SW 1271 (cell line): ENCODE measurements around the gene LAD1.

Experiments
- DNase-seq, 2 experiments: peaks; one replicate each; lab custom pipeline; 2025; lab: John Stamatoyannopoulos, UW

LAD1 gene, protein sequence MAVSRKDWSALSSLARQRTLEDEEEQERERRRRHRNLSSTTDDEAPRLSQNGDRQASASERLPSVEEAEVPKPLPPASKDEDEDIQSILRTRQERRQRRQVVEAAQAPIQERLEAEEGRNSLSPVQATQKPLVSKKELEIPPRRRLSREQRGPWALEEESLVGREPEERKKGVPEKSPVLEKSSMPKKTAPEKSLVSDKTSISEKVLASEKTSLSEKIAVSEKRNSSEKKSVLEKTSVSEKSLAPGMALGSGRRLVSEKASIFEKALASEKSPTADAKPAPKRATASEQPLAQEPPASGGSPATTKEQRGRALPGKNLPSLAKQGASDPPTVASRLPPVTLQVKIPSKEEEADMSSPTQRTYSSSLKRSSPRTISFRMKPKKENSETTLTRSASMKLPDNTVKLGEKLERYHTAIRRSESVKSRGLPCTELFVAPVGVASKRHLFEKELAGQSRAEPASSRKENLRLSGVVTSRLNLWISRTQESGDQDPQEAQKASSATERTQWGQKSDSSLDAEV

DNA sequence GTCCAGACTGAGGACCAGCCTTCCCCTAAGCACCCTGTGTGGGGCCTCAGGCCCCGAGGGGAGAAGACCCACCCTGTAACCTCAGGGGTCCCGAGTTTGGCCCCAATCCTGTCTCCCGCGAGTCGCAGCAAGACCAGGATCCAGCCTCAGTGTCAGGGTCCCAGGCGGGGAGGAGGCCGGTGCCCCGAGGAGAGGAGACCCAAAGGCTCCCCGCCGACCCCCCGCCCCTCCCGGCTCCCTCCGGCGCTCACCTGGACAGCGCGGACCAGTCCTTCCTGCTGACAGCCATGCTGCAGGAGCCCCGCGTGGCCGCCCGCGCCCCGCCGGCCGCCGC, at the start of gene LAD1:
Gene LAD1, minus strand, starts transcription at position 307 of the 334 bp plus-strand sequence. Its CDS starts 18 bp downstream, at position 289.
- DNase-seq = no peak

DNA sequence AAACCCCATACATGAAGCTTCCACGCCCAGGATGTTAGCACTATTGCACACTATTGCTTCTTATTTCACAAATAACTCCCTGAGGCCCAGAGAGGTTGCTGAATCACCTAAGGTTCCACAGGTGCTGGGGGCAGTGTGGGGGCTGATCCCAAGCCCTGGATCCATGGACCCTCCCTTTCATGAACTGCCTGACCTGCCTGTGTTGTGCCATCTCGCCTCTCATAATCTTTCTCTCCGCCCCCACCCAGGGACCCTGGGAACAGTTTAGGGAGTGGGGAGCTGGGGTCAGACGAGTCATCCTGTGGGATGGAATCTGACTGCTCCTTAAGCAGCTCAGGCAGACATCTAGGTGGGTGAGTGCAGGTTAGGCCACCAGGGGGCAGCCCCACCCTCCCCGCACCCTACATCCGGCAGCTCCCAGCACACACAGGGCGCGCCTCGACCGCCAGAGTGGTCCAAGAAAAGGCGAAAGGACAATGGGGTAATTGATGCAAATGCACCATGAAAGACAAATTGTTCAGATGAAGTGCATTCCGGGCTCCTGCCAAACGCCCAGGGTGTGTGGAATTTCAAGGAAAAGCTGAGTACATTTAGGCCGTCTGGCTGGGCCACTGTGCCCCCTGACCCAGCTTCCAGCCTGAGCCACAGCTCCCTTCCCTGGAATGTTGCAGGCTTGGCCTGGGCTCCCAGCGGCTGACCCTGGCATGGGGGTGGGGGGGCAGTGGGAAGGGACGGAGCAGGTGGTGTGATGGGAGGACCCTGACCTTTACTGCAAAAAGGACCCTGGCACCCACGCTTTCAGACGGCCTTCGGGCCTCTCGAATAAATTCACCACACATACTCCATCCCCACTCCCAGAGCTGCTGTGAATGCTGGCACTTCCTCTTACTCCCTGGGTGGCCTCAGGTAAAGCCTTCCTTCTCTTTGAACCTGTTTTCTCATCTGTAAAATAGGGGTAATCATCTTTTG, 49.1 kb upstream of the LAD1 start:
- DNase-seq = peak in 1 of 2 experiments; percentile 4

DNA sequence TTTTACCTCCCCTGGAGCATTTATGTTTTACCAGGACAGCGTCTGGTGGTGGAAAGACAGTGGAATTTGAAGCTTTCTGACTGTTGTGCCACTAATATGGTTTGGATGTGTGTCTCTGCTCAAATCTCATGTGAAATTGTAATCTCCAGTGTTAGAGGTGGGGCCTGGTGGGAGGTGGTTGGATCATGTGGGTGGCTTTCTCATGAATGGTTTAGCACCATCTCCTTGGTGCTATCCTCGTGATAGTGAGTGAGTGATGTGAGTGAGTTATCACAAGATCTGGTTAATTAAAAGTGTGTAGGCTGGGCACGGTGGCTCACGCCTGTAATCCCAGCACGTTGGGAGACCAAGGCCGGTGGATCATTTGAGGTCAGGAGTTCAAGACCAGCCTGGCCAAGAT, 46.2 kb upstream of the LAD1 start:
- DNase-seq = no peak

DNA sequence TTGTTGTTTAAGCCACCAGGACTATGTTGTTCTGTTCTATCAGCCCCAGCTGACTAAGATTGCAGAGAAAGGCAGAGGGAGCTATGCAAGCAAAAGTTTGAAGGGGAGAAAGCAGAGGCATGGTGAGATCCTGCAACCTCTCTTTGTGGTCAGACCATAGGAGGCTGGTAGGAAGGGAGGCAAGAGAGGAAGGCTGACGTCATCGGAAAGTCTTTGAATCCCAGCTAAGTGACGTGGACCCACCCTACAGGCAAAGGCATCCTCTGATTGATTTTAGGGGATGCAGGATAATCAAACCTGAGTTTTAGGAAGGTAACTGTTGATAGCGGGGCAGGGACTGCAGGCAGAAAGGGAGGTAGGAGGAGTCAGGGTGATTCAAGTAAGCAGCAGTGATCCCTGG, 45.7 kb upstream of the LAD1 start:
- no peak for DNase-seq

DNA sequence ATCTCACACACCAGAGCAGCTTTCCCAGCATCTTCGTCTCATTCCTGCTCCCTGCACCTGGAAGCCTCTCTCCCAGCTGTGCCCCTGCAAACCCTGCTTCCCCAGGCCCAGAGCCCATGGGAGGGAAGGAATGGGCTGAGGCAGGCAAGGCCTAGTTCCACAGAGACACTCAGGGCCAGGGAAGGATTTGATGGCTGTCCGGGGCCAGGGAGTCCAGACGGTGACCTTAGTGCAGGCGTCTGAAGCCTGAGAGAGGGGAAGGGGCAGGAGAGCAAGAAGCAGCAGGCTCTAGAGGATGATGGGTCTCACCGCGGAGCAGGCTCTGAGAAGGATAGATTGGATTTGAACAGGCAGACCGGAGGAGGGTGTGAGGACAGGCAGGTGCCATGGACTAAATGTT, 44.6 kb upstream of the LAD1 start:
- DNase-seq = no peak

DNA sequence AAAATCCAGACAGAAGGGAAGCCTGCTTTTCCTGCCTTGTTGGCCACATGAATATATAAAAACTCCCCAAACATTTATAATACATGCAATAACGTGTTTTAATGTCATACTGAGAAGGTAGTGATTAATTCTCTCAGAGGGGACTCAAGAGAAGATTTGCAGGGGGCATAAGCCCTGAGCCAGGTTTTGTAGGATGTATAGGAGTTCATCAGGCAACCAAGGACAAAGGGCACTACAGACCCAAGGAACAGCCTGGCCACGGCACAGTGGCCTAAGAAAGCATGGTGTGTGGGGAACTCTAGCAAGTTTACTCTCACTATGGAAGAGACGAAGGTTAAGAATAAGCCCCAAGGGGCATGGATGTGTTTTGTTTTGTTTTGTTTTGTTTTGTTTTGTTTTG, 37.8 kb upstream of the LAD1 start:
- DNase-seq = no peak

DNA sequence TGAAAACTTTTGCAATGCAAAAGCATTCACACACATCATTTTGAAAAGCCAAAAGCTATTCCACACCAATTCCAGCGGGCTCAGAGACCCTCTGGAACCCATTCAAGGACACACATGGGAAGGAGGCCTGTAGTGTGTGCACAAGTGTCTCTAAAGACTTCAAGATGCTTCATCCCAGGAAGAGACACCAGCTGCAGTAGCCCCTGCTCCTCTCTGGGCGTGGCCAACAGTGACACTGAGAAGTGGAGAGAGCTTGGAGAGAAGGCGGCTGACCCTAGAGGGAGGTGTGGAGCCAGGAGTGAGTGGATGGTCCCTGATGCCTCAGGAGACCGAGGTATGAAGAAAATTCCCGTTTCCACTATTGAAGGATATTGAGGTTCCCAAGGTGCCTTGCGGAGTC, 37.3 kb upstream of the LAD1 start:
- no peak for DNase-seq

DNA sequence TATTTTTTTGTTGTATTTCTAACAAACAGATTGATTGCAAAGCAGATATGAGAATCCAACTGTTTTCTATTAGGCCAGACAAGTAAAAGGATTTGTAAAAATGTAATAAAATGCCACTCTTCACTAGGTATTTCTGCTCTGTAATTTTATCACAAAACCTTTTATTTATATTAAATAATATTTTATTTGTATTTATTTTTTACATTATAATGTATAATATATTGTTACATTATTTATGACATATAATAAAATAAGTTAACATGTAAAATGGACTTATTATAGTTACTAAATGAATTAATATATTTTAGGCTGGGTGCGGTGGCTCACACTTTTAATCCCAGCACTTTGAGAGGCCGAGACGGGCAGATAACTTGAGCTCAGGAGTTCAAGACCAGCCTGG, 35.1 kb upstream of the LAD1 start:
- no peak for DNase-seq

DNA sequence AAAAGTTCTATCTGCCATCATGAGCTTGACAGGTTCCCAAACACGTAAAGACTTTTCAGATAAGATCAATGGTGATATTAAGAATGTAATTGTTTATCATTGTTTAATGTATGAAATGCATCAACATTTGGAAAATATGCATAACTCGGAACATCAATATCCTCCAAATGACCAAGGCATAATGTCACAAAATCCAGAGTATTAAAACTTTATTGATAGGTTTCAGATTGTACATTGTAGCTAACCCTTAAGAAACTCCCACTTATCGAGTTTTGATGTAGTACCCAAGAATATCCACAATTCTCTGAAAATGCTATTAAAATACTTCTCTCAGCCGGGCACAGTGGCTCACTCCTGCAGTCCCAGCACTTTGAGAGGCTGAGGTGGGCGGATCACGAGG, 34.5 kb upstream of the LAD1 start:
- DNase-seq = no peak

DNA sequence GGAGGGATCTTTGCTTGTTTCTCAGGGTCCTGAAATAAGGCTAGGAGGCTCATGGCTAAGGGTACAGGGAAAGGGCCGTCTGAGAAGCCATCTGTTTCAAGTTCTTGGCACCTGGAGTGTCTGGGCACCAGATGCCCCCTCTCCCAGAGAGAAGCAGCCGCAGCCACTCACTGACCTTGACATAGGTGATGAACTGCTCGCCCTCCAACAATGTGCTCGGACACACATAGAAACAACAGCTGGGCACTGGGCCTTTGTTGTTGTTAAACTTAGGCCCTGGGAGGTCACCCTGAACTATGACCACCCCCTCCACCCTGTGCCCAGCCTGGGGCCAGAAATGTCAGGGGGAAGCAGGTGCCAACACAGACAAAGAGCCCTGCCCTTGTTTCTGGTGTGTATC, 31.7 kb upstream of the LAD1 start:
- no peak for DNase-seq

DNA sequence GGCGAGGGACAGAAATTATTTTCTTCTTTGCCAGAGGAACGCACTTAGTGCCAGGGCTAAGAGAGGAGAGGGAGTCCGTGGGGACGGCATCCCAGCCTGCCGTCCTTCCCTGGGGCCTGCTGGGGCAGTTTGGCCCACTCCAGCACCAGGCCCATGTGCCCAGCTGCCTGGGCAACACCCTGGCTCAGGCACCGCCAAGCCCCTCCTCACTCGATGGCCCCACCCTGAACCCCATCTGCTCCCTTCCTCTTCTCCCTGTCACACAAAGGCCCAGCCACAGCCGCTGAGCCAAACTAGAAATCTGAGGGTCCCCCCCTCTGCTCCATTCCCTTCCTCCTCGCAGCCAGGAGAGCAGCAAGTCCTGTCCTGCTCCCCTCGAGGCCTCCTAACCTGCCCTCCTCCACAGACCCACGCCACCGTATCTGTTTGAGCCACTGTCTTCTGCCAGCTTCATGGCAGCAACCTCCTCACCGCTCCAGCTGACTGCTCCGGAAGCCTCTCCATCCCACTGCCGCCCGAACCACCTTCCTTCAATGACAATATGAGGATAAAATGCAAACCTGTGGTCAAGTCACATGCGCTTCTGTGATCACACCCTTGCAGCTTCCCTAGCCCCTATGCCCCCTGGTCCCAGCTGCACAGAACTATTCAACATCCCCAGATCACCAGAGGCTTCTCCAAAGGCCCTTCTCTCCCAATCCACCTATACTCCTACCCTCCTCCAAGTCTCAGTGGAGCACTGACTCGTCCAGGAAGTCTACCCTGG, 30.8 kb upstream of the LAD1 start:
- DNase-seq = no peak

DNA sequence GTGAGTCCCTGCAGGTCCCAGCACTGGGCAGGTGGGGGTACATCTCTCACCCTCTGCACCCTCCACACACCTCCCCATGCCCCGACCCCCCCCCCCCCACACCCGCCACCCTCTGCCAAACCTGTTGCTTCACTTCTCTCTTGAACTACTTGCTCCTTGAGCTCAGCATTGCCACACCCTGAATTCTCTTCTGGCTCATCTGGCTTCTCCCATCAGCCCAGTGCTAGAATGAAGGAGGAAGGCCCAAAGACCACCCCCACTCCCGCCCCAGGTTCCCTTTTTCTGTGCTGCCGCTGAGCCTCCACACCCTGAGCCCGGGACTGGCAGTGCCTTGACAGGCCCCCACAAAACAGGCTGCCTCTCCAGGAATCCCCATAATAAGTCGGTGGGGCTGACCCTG, 28.8 kb upstream of the LAD1 start:
- DNase-seq = no peak

DNA sequence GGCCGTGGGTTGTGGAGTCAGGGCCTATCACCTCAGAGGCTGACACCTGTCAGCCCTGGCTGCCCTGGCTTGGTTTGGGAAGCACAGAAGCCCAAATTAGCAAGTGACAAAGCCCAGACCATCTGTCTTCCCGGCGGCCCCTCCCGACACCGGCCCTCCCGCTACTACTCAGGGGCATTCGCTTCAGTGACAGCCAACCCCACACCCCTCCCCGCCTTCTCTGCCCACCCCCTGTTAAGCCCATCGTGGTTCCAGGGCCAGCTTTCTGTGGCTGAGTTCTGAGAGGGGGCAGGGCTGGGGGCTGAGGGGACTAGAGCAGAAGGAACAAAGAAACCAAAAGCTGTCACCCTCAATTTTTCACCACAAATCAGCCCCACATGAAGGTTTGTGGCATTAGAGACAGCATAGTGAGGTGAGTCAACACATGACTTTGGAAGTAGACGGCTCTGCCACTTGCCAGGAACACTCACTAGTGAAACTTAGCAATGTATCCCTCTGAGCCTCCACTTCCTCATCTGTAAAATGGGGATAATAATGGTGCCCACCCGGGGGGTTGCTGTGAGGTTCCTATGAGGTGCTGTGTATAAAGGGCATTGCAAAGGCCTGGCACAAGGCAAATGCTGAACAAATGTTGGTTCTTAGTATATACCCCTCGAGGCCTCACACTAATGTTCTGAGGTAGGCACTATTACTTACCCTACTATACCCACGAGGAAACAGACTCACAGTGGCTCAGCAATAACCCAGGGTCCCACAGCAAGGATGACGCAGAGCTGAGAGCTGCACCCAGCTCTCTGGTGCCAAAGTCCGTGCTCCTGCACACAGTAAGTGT, 27.6 kb upstream of the LAD1 start:
- no peak for DNase-seq

DNA sequence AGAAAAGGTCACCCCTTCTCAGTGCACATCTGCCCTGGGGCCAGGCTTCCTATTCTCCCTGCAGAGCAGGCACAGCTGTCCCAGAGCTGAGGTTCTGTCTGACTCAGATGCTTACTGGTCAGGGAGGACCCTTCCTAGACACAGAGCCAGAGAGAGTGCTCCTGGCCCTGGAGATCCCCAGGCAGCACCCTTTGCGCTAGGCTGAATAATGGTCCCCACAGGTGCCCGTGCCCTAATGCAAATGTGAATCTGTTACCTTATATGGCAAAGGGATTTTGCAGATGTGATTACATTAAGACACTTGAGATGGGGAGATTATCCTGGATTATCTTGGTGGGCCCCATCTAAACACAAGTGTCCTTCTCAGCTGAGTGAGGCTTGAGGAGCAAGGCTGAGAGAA, 25.0 kb upstream of the LAD1 start:
- DNase-seq = no peak

DNA sequence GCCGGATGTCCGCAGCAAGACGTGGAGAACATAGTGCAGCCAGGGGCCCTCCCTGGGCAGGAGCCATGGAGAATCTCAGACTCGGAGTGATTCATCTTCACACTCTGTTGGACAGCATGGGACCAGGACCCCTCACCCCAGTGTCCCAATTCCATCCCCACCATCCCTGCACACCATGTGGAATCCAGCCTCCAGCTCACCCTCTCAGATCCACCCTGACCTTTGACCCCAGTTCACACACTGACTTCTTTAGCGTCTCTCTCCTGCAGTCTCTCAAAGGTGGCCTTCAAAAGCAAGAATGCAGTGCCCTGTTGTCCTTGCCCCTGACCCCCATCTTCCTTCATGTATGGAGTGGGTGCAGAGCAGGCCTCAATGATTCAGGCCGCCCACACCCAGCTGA, 24.5 kb upstream of the LAD1 start:
- no peak for DNase-seq

DNA sequence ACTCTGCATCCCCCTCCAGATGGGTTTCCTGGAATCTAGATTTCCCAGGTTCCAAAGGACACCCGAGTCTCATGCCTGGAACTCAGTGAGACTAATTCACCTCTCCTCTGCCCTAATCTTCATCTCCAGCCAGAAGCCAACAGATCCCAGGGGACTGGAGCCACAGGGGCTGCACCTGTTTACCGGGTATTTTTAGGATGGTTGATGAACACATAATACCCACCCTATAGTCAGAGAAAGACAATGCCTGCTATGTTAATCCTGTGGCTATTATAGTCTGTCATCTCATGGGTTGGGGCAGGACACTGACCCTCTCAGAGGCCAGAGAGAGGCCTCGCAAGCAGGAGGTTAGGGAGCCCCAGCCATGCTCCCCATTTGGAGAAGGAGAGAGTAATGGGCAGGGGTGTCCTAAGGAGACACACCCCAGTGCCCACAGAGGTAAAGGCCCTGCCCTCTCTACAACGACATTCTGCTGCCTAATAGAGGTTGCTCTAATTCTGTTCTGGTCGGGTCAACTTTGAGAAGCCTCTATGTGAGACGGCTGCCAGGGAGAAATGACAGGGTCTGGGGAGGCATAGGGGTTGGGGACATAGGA, 23.4 kb upstream of the LAD1 start:
- DNase-seq = no peak

DNA sequence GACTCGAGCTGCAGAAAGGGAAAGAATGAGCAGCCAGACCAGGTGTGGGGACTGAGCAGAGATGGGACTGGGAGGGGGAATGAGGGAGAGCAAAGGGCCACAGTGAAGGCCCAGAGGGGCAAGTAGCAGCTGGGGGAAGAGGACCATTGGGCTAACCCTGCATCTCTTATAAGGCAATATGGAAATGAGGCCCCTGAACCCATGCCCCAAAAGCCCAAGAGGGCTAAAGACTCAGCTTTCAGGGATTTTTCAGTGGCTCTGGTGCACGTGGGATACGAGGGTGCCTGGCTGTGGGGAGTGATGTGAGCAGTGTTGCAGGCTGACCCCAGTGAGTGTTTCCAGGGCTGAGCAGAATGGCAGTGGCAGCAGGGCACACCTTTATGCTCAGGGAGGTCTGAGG, 22.9 kb upstream of the LAD1 start:
- DNase-seq = no peak

DNA sequence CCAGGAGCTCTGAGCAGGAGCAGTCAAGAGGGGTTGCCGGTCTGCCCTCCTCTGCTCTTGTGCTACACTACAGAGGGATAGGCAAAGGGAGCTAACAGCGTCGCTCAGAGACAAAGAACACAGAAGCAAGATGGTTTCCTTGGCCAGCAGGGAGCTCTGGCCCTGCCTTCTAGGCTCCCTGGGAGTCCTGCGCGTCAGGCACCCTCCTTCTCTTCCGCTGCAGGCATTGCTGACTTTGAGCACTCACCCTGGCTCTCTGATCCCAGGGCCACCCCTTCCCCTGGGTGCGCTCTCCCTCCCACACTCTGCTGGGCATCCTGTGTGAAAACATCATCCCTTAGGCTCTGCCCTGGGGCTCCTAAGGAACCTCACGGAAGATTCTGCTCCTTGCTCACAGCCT, 21.9 kb upstream of the LAD1 start:
- no peak for DNase-seq

DNA sequence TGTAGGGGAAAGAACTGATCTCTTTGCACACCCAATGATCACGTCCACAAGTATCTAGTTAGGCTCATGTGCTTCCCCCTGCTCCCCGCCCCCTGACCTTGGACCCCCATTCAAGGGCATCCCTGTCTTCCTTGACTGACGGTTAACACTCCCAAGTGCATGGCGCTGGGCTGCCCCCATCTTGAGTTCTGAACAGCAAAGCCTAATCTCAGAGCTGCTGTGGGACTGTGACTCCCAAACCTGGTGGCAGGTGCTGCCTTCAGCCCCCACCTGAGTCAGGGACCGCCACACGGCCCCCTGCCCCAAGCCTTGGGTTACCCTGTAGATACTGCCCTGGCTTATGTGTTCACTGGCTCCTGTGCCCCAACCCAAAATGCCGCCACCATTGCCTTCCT, 21.5 kb upstream of the LAD1 start:
- DNase-seq = no peak

DNA sequence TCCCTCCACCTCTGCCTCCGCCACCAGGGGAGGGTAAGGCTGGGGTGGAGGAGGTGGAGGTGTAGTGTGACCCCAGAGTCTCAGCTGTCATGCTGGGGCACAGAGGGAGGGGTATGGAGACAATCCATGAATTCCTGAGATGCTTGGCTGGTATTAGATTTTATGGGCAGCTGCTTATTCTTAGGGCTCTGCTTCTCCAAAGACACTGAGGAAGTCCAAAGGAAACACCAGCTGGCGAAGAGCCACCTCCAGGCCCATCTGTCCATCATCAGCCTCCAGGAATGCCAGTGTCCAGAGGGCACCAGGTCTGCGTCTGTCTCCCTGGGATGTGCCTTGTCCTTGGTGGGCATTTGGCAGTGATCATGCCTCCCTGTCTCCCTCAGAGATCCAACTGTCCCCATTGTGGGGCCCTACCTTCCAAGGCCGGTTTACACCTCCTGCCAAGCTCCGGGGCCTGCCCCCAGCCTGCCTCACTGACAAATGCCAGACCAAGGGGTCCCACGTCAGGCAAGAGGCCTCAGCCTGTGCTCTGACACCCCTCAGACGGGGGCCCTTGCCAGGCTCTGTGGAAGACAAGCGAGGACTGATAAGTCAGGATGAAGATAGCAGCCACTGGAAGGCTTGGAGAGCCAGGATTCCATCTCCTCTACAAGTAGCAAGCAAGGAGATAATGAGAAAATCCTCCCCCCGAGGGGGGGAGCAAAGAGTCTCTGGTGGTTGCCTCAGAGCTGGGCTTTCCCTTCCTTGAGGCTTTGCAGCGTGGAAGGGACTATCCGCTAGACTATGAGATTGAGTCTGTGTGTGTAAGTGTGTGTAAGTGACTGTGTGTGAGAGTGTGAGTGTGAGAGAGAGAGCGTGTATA, 20.9 kb upstream of the LAD1 start:
- no peak for DNase-seq
